ENCODE measurements around the gene SUSD4.

Gene SUSD4

DNA sequence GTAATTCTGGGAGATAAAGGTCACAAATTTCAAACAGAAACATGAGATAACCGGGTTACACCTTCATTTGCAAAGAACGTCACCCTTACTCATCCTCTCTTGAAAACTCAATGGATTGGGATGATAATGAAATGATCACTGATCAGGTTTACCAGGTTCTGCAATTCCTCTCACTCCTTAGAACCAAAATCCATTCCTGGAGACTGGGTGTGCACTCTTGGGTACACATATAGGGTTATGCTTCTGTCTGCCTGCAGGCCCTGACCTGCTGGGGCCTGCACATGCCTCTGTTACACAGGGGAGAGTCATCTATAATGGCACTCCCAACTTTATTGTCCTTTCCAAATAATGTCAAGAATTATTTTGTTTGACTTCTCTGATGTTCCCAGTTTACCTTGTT, 8.3 kb downstream of the SUSD4 start:
- DNase-seq: no peak

DNA sequence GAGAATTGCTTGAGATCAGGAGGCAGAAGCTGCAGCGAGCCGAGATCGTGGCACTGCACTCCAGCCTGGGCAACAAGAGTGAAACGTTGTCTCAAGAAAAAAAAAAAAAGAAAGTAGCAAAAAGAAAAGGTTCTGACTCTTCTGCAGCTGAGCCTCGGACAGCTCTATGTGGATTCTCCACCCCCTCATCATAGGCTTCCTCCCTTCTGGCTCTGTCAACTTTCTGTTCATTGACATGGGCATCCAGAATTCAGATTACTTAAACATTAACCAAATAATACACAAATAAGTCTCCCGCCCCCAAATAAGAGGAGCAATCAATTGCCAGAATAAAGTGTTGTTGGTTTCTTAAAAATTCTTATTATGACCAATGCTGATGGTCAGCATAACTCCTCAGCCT, 10.0 kb downstream of the SUSD4 start:
- no peak for DNase-seq

DNA sequence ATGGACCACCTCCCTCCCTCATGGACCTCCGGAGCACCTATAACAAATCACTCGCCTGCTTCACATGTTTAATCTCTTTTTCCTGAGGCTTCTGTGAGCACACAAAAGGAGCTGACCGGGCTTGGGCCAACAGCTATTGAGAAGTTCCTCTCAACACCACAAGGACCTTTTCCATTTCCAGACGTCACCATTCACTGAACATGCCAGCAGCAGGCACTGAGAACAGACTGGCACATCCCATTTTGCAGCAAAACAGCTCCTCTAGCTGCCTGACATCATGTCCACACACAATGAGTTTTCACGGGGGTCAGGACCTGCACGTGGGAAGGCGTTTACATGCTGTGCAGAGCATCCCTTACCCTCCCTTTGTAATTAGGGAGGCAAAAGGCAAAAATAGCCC, 11.0 kb downstream of the SUSD4 start:
- DNase-seq: no peak

DNA sequence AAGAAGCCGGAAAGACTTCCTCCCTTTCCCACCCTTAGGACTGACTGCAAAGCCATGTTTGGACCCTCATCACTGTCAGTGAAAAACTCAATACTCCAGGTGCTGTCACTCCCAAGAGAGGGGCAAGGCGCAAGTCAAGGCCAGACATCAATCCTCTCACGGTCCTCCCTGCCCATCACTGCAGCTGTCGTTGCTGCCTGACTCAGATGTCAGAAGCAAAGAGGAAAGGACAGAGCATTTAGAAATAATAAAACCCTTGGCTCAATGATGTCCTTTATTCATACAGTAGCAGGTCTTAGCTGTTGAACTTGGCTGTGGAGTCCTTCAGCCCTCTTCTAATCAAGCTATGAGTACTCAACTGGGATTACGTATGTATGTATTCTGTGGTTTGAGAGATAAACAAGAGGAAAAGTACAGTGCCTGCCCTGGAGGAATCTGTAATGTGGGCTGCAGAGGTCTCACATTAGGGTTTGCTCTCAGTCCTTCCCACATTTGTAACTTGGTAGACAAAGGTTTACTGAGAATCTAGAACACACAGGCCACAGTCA, 13.5 kb downstream of the SUSD4 start:
- no peak for DNase-seq

DNA sequence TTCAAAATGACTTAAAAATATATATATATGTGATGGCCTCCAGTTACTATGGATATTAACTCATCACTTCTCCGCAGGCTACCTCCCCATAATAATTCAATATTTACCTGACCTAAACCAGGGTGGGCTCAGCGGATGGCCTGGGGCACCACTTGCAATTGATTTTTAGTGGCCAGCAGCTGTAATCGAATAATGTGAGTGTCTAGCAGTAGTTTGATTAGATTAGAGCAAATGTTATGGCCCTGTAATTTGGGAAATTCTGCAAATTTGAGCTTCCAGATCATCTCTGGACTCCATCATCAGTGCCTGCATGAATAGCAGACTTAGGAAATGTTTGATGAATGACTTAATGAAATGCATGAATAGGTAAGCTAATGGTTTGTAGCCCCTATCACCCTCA, 14.7 kb downstream of the SUSD4 start:
- DNase-seq: no peak

DNA sequence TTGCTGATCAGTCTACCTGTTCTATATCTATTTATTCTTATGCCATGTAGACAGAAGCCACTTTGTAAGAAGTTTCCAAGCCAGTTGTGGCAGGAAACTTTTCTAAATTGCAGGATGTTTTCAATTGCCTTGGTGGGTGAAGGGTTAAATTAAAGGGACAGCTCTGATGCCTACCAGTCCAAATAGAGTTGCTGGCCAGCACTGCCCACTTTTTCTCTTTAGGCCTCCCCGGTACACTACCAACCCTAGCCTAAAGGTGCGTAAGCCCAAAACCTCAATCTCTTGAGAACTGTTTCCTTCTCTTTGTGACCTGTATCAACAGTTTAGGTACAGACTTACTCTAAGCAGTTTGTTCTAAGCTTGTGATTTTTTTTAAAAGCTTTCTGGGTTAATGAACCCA, 15.5 kb downstream of the SUSD4 start:
- DNase-seq: no peak

DNA sequence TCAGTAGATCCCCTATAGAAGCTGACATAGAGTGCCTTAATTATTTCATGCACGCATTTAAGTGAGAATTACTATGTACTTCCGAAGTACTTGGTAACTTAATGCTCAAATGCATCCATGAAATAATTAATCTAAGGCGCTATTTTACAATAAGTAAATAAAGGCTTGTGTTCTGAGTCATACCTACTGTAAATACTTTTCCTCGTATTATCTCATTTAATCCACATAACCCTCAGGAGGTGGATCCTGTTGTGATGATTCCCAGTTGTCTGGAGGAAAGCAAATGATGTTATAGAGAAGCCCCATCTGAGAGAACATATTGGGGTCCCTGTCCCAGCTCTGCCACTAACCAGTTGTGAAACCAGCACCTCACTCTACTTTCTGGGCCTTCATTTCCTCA, 16.4 kb downstream of the SUSD4 start:
- DNase-seq: no peak

DNA sequence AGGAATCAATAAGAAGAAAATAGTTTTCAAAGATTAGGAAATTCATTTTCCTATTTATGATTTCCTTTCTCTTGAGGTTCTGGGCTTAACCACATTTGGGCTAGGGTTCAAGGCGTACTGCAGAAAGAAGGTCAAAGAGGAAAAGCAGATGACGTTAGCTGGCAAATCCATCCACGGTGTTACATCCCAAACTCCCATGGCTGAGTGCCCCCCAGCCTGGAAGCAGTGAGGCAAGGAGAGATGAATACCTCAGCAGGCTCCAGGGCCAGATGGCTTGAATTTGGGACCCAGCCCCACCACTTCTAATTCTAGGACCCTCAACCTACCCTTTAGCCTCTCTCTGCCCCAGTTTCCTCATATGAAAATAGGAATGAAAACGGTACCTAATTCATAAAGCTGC, 17.7 kb downstream of the SUSD4 start:
- no peak for DNase-seq

DNA sequence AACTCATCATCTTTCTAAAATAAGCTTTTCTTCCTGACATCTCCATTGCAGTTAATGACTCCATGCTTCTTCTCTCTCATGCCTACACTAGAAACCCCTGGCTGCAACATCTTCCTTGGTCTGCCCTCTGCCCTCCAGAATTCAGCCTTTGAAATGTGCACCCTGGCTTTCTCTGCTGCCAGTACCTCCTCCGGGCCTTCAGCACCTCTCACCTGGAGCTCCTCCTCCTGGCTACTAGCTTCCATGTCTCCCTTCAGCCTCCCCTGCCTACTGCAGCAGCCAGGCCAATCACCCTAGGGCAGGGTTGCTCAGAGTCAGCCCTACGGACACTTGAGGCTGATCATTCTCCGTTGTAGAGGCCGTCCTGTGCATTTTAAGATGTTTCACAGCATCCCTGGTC, 18.3 kb downstream of the SUSD4 start:
- no peak for DNase-seq

DNA sequence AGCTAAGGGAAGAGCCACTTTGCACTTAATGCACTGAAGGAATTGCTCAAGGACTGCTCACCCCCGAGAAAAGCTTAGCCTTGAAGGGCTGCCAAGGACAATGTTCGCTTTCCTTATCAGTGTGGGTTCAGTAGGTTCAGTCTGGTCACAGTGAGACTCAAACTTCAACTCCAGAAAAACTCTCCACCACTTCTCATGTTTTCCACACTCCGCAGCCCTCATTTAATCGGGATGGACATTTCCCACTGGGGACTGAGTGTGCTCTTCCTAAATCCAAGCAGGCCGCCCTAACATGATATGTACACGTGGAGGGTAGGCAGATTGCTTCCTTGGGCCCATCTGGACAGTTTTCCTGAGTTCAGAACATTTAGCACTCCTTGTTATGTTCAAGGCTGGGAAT, 19.5 kb downstream of the SUSD4 start:
- no peak for DNase-seq

DNA sequence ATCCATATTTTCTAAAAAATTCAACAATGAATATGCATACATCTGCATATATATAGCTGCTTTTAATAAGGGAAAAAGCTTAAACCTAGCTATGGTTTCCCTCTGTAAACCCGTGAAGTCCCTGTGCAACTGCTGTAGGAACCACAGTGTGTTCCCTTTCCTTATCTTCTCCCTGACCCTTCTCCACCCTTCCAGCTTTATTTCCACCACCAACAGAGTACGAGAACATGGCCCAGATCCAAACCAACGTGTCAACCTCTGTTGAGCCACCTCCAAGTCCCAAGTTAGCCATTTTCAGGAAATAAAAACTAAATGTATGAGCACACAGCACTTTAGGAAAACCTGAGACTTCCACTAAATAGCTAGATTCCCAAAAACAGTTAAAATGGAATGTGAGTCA, 20.3 kb downstream of the SUSD4 start:
- DNase-seq: no peak

DNA sequence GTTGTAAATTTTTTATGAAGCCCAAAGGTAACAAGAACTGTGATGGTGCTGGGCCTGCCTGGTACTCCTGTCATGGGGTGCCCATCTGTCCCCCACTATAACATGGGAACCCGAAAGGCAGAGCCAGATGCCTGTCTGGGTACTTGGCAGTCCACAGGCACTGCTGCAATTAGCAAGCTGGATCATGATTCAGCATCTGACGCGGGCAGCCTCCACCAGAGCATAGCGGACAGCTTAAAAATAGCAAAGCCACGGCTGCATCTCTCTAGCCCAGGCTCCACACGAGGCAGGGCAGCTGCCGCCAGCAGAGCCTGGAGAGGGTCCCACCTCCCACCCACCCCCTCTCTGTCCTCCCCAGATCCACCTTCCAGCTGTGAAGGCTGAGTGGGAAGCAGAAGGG, 22.9 kb downstream of the SUSD4 start:
- no peak for DNase-seq

DNA sequence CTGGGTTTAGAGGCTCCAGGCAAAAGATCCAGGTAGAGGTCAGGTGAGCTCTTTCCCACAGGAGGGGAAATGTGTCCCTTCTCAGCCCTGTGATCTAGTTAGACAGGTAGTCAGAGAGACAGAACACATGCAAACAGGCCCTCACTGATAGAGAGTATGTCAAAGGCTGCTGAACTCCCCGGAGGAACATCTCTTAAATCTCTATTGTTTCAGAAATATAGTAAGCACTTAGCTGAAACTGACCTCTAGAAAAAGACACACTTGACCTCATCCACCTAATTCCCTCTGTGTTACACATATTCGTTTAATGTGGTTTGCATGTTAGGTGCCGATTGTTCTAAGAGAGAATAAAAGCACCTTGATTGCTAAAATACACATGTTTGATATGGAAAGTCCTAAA, 23.3 kb downstream of the SUSD4 start:
- DNase-seq: no peak

DNA sequence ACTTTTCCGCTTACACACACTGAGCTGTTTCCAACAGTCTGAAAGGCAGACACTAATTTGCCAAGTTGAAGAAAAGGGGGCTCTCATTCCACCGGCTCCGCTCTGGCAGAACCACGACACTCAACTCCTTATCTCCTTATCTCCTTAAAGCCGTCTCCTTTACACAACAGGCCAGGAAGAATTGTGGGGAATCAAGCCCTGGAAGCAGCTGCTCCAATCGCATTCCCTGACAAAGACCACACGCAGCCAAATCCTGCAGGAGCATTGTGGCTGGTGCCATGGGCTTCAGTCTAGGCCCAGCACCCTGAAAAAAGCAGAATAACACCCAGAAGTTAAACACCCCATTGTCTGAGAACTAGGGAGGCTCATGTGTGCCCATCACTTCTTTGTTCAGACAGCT, 24.1 kb downstream of the SUSD4 start:
- DNase-seq: no peak

DNA sequence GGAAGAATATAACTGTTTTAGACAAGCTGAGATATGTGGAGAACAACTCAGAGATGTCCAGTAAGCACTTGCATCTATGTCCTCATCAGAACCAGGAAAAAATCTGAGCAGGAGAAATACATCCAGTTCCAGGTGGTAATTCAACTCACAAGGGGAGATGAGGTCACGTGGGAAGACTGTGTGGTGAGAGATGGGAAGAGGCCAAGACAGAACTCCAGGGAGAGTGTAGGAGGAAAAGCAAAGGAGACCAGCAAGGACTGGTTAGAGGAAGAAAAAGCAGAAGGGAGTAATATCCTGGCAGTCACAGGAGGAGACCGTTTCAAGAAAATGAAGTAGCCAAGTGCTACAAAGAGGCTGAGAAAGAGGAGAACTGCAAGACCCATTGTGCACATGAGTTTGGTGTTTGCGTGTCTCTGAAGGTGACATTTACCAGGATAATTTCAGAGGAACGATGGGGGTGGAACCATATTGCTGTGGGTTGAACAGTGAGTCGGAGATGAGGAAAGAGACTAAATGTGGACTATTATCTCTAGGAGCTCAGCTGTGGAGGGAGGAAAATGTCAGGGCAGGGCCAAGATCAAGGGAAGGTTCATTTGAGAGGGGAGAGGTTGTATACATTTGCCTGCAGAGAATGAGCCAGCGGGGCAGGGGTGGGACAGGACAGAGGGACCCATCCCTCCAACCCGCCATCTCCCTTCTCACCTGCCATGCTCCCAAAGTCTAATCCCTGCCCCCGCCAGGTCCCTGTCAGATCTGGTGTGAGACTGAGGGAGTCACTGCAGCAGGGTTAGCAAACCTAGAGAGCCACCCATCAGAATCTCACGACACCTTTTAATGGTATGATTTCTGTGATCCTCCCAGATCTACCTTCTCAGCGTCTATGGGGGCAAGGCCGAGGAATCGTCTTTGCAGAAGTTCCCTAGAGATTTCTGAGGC, 24.9 kb downstream of the SUSD4 start:
- DNase-seq: no peak

DNA sequence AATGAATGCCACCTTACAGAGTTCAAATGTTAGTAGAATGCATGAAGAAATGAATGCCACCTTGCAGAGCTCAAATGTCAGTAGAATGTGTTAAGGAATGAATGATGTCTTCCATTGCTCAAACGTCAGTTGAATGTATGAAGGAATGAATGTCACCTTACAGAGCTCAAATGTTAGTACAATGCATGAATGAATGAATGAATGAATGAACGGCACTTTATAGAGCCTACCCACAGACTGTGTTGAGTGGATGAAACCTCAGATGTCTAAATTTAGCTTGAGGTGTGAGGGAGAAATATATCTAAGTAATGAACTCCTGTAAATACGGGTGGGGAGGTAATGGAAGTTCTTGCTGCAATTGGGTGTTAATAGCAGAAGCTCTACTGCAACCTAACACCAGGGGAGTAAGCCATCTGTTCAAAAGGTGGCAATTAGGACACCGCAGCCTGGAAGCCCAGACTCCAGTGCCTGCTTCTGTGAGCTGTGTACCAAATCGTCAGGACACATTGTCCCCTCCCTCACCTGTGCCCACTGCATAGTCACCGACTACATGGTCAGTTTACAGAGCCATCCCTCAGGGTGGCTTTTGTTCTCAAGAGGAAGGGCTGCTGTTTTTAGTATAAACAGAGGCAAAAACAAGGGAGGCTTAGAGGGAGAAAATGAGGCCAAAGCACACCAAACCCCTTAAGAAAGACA, 26.7 kb downstream of the SUSD4 start:
- no peak for DNase-seq

DNA sequence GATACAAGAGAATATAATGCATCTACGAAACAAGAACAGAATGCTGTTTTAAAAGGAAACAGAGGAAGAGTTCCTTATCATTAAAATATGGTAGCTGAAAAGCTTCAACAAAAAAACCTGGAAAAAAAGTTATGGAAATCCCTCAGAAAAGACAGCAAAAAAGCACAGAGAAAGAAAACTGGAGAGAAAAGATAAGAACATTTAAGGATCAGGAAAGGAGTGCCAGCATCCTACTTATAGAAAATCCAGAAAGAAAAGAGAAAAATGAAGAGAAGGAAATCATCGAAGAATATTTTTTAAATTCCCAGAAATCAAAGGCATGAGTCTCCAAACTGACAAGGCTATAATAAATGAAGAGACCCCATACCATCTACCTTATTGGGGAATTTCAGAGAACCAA, 29.8 kb downstream of the SUSD4 start:
- DNase-seq: no peak

DNA sequence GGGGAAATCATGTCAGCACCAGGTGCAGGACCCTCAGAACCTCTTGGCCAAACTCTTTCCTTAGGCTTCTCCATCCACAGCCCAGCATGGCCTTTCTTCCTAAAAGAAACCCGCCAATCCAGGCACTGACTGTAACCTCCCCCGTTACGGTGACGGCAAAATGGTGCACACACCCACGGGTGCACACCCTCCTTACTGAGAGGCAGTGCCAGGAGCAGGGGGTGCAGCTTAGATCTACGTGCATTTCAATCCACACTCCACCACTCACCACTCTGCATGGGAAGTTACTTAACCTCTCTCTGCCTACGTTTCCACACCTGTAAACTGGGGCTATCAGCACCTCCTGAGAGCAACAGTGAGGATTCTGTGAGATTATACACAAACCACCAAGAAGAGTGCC, 31.0 kb downstream of the SUSD4 start:
- no peak for DNase-seq

DNA sequence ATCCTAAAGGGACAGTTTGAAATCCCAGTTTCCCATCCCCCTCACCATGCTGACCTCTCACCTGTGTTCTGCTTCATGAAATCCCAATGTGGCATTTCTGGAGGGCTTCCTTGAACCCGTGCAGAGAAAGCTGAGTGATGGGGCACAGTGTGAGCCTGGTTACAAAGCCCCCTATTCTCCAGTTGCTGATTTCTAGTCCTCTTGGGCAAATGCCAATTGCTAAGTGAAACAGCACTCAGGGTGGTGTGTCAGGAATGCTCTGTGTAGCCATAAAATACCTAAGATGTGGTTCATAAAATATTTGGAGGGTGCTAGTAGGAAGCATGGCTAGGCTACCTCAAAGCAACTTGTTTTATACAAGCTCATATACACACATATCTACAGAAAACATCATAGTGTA, 32.0 kb downstream of the SUSD4 start:
- no peak for DNase-seq

DNA sequence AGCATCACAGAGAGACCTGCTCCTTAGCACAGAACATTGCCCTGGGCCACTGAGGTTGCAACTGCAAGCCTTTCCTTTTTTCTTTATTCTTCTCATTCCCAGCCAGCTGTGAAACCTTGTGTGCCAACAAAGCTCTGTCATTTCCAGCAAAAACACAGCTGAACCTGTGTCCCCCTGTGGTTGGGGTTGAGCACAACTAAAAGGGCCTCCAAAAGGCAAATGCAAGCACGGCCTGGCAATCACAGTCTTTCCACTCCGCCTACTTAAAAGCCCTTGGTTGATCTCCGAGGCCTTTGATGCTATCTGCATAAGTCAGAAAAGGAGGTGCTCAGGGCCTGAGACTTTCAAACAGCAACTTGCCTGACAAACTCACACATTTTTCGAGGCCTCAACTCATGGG, 32.7 kb downstream of the SUSD4 start:
- no peak for DNase-seq

DNA sequence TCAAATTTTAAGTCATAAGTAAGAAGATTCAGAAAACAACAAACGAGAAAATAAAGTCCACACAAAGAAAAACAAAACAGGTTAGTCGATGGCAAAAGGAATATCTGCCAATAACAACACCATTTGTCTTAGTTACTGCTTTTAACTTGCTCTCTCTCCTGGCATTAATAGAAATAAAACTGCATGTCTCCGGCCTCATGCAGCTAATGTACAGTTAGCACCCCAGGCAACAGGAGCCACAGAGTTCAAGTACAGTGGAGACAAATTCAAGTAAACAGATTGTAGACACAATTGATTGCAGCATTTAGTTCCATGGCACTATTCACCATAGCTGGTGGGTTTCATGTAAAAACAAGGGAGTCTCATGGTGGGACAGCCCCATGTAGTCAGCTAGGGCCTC, 33.5 kb downstream of the SUSD4 start:
- no peak for DNase-seq

DNA sequence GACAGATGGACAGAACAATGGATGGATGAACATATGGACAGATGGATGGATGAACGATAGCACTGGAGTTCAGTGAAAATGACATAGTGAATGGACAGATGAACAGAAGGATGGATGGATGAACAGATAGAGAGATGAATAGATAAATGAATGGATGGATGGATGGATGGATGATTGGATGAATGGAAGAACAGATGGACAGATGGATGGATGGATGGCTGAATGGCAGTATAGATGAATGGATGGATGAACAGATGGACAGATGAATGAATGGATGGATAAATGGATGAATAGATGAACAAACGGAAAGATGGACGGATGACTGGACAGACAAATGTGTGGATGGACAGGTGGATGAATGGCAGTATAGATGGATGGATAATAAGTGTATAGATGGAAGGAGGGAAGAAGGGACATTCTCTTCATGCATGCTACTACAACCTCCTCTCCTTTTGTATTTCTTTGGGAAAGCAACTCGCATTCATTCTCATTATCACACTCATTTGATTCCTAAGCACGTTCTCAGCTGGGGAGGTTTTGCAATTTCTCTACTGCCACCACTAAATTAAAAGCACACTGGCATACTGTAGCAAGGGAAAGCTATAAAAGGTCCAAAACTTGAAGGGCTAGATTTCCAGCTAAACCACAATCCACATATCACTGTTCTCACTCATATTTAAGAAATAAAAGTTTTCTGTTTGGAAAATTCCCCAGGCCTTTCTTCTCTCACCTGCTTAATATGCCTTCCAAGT, 34.1 kb downstream of the SUSD4 start:
- no peak for DNase-seq

DNA sequence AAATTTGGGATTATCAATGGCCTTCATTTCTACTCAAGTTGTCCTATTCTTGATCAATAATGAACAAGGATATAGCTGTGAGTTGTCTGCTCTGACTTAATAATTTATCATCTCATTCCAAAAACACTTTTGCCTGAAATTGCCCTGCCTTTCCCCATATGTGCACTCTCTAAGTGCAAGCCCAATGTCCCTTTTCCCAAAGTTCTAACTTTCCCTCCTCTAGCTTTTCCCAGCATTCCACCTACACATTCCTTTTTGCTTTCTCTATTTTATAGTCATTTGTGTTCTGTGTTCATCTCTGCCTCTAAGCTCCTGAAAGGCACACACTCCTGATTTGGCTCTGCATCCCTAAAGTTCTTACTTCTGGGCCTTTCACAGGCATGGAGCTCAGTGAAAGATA, 34.7 kb downstream of the SUSD4 start:
- no peak for DNase-seq

DNA sequence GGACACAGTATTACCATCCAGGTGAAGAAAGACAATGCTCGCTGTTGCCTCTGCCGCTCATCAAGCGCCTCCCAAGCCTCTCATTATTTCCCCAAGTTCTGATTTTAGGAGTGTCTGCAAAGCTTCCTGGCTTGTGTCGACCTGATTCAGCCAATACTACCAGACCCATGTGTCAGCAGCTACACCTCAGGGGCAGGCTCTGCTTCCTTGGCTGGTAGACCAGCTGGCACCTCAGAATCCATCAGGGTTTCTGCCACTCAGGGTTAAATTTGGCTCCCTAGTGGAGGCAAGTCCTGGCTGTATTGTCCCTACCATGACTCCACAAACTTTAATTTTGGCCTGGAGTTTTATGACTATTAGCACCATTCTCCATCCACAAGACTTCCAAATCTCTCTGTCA, 35.4 kb downstream of the SUSD4 start:
- DNase-seq: no peak

Data from activated naive CD4-positive, alpha-beta T cell (primary cell).